ENCODE measurements around the gene GRPEL1. TPM values are rescaled to one million over a fixed set of nuclear protein-coding genes. Genes with fewer than 3 reads are reported as not detected.

Gene GRPEL1
- total RNA-seq, 1 experiment from 2014 or later: 78.2 TPM

DNA sequence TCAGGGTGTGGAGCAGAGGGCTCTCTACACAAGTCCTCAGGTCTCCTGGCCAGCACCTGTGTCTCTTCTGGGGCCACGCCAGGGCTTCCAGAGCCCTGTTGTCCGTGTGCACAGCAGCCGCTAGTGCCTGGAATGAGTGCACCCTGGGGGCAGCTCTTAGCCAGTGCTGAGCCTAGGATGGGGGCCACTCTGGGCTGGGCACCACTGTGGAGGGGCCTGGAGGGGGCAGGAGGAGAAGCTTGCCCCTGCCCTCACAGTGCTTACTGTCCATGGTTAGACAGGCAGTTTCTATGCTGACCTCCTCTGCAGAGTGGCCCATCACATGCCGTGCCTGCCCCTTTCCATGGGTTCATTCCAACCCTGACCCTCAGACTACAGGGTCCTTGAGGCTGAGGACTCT lies 42.7 kb upstream of the GRPEL1 start:
- no peaks in the 10 kb centered on the region for H3K36me3 ChIP-seq (ENCODE audit: insufficient read depth, low read length, poor library complexity, severe bottlenecking)
- no peaks in the 10 kb centered on the region for H3K9me3 ChIP-seq (ENCODE audit: low read depth, low read length, poor library complexity, severe bottlenecking)
- DNase-seq (ENCODE audit: low spot score): no peak
- no peak overlapping the region for H3K4me3 ChIP-seq (ENCODE audit: low read depth, low read length, poor library complexity, severe bottlenecking)
- BruUV-seq (replicated peaks): no TSS peak
- H3K27me3 ChIP-seq (replicated peaks; ENCODE audit: insufficient read depth, low read depth, low read length, poor library complexity): no peaks in the 10 kb centered on the region
- ChIA-PET CTCF (no interaction called here), POLR2A (ENCODE audit: low non-redundant PET) (no interaction called here)
- no peaks in the 10 kb centered on the region for H3K4me1 ChIP-seq (ENCODE audit: insufficient read depth, low read length, poor library complexity, severe bottlenecking)
- intact Hi-C loops (cut with micrococcal nuclease; ENCODE audit: unreplicated experiment): no loop called here
- TF ChIP-seq CTCF (conservative IDR thresholded peaks at IDR 0.05; ENCODE audit: low read depth, low read length) (no peak), EZH2 (IDR thresholded peaks at IDR 0.05; ENCODE audit: borderline replicate concordance, low read depth, low read length, poor library complexity, severe bottlenecking) (no peak)
- H3K27ac ChIP-seq (ENCODE audit: low read depth, low read length, poor library complexity, severe bottlenecking): no peak overlapping the region

GRCh38 chr4:7109169-7109568 lies 41.3 kb upstream of the GRPEL1 start:
- CTCF ChIA-PET: no interaction called here
- no peak overlapping the region for H3K4me3 ChIP-seq (ENCODE audit: low read depth, low read length, poor library complexity, severe bottlenecking)
- TF ChIP-seq CTCF (conservative IDR thresholded peaks at IDR 0.05; ENCODE audit: low read depth, low read length) (no peak), EZH2 (IDR thresholded peaks at IDR 0.05; ENCODE audit: borderline replicate concordance, low read depth, low read length, poor library complexity, severe bottlenecking) (no peak)
- intact Hi-C loops (cut with micrococcal nuclease; ENCODE audit: unreplicated experiment): no loop called here
- H3K27ac ChIP-seq (ENCODE audit: low read depth, low read length, poor library complexity, severe bottlenecking): no peak overlapping the region
- no peaks in the 10 kb centered on the region for H3K36me3 ChIP-seq (ENCODE audit: insufficient read depth, low read length, poor library complexity, severe bottlenecking)
- H3K9me3 ChIP-seq (ENCODE audit: low read depth, low read length, poor library complexity, severe bottlenecking): no peaks in the 10 kb centered on the region
- H3K4me1 ChIP-seq (ENCODE audit: insufficient read depth, low read length, poor library complexity, severe bottlenecking): no peaks in the 10 kb centered on the region
- H3K27me3 ChIP-seq (replicated peaks; ENCODE audit: insufficient read depth, low read depth, low read length, poor library complexity): no peaks in the 10 kb centered on the region
- no peak for DNase-seq (ENCODE audit: low spot score)
- BruUV-seq (replicated peaks): no TSS peak
- POLR2A ChIA-PET (ENCODE audit: low non-redundant PET): no interaction called here

- DNase-seq (ENCODE audit: low spot score): no peak
- CTCF ChIA-PET: no interaction called here
- BruUV-seq (replicated peaks): no TSS peak
- H3K36me3 ChIP-seq (ENCODE audit: insufficient read depth, low read length, poor library complexity, severe bottlenecking): no peaks in the 10 kb centered on the region
- intact Hi-C loops (cut with micrococcal nuclease; ENCODE audit: unreplicated experiment): no loop called here
- POLR2A ChIA-PET (ENCODE audit: low non-redundant PET): no interaction called here
- TF ChIP-seq EZH2 (IDR thresholded peaks at IDR 0.05; ENCODE audit: borderline replicate concordance, low read depth, low read length, poor library complexity, severe bottlenecking): no peak
- no peak for TF ChIP-seq CTCF (conservative IDR thresholded peaks at IDR 0.05; ENCODE audit: low read depth, low read length)
- H3K4me3 ChIP-seq (ENCODE audit: low read depth, low read length, poor library complexity, severe bottlenecking): no peak overlapping the region
- no peak overlapping the region for H3K27ac ChIP-seq (ENCODE audit: low read depth, low read length, poor library complexity, severe bottlenecking)
- no peaks in the 10 kb centered on the region for H3K9me3 ChIP-seq (ENCODE audit: low read depth, low read length, poor library complexity, severe bottlenecking)
- H3K4me1 ChIP-seq (ENCODE audit: insufficient read depth, low read length, poor library complexity, severe bottlenecking): no peaks in the 10 kb centered on the region
- H3K27me3 ChIP-seq (replicated peaks; ENCODE audit: insufficient read depth, low read depth, low read length, poor library complexity): no peaks in the 10 kb centered on the region
Measured at GRCh38 chr4:7108660-7109059, 40.8 kb upstream of the GRPEL1 start.
